H9 (cell line): ENCODE results near the gene PLS1. TPM values are rescaled to one million over a fixed set of nuclear protein-coding genes. Genes with fewer than 3 reads are reported as not detected.

Experiments used
- DNase-seq: peaks from one replicate; pipeline ENCODE4 v3.0.0-alpha.2; 2017
- H2AFZ ChIP-seq: one replicate; pipeline ENCODE4 v1.6.1; 2013; ENCODE audit warnings: mild to moderate bottlenecking, low read length, control low read depth, moderate library complexity
- H2AK5ac ChIP-seq: 2 replicates; pipeline ENCODE4 v1.6.1; 2013; ENCODE audit warnings: low read length, control low read depth, mixed read lengths; ENCODE audit not compliant: insufficient read length
- H2BK120ac ChIP-seq: one replicate; pipeline ENCODE4 v1.6.1; 2013; ENCODE audit warnings: low read depth, mild to moderate bottlenecking, low read length, control low read depth, inconsistent platforms; ENCODE audit not compliant: poor library complexity, severe bottlenecking
- H2BK12ac ChIP-seq: 2 replicates; pipeline ENCODE4 v1.6.1; 2013; ENCODE audit warnings: low read length, control low read depth, mixed read lengths, low read depth; ENCODE audit not compliant: insufficient read length
- H2BK15ac ChIP-seq: 2 replicates; pipeline ENCODE4 v1.6.1; 2013; ENCODE audit warnings: low read depth, low read length, control low read depth
- H2BK20ac ChIP-seq: one replicate; pipeline ENCODE4 v1.6.1; 2013; ENCODE audit warnings: low read depth, mild to moderate bottlenecking, low read length, control low read depth, inconsistent platforms; ENCODE audit not compliant: poor library complexity, severe bottlenecking
- H2BK5ac ChIP-seq: 2 replicates; pipeline ENCODE4 v1.6.1; 2013; ENCODE audit warnings: low read length, control low read depth, mixed read lengths; ENCODE audit not compliant: insufficient read length
- H3K14ac ChIP-seq: 2 replicates; pipeline ENCODE4 v1.6.1; 2013; ENCODE audit warnings: low read length, control low read depth; ENCODE audit not compliant: insufficient read depth
- H3K18ac ChIP-seq: 2 replicates; pipeline ENCODE4 v1.6.1; 2013; ENCODE audit warnings: low read depth, mild to moderate bottlenecking, mixed read lengths, low read length, control low read depth; ENCODE audit not compliant: insufficient read length
- H3K23ac ChIP-seq: 2 replicates; pipeline ENCODE4 v1.6.1; 2013; ENCODE audit warnings: low read length, control low read depth, mixed read lengths, low read depth; ENCODE audit not compliant: insufficient read length
- H3K23me2 ChIP-seq: 2 replicates; pipeline ENCODE4 v1.6.1; 2013; ENCODE audit warnings: low read depth, mild to moderate bottlenecking, mixed read lengths, low read length, control low read depth; ENCODE audit not compliant: insufficient read length, poor library complexity, severe bottlenecking
- H3K27ac ChIP-seq: 2 replicates; pipeline ENCODE4 v1.5.1; 2013; ENCODE audit warnings: low read length, control low read depth, mixed read lengths, low read depth; ENCODE audit not compliant: insufficient read length
- H3K27me3 ChIP-seq: 2 replicates; pipeline ENCODE4 v1.6.1; 2013; ENCODE audit warnings: low read length, control low read depth, inconsistent platforms; ENCODE audit not compliant: insufficient read depth
- H3K4ac ChIP-seq: 2 replicates; pipeline ENCODE4 v1.6.1; 2013; ENCODE audit warnings: low read depth, mild to moderate bottlenecking, control low read depth, inconsistent platforms, low read length, moderate library complexity
- H3K4me1 ChIP-seq: 2 replicates; pipeline ENCODE4 v1.6.1; 2013; ENCODE audit warnings: low read length, control low read depth, inconsistent platforms; ENCODE audit not compliant: insufficient read depth
- H3K4me2 ChIP-seq: 2 replicates; pipeline ENCODE4 v1.6.1; 2013; ENCODE audit warnings: low read length, control low read depth, mixed read lengths; ENCODE audit not compliant: insufficient read length, insufficient read depth
- H3K56ac ChIP-seq: 2 replicates; pipeline ENCODE4 v1.6.1; 2013; ENCODE audit warnings: low read depth, mild to moderate bottlenecking, mixed read lengths, low read length, control low read depth; ENCODE audit not compliant: insufficient read length
- H3K79me1 ChIP-seq: 2 replicates; pipeline ENCODE4 v1.6.1; 2013; ENCODE audit warnings: low read depth, mild to moderate bottlenecking, moderate library complexity, low read length, control low read depth, inconsistent platforms; ENCODE audit not compliant: insufficient read depth, poor library complexity, severe bottlenecking
- H3K79me2 ChIP-seq: 2 replicates; pipeline ENCODE4 v1.6.1; 2013; ENCODE audit warnings: low read length, control low read depth, inconsistent platforms; ENCODE audit not compliant: insufficient read depth
- H3K9ac ChIP-seq: 2 replicates; pipeline ENCODE4 v1.6.1; 2013; ENCODE audit warnings: low read length, control low read depth, mixed read lengths; ENCODE audit not compliant: insufficient read length; ENCODE audit errors: extremely low read depth
- H3K9me3 ChIP-seq: one replicate; pipeline ENCODE4 v1.6.1; 2013; ENCODE audit warnings: low read depth, low read length, inconsistent platforms; ENCODE audit not compliant: control insufficient read depth
- H3T11ph ChIP-seq: one replicate; pipeline ENCODE4 v1.6.1; 2013; ENCODE audit warnings: mild to moderate bottlenecking, low read length, control low read depth, inconsistent platforms
- H4K20me1 ChIP-seq: one replicate; pipeline ENCODE4 v1.6.1; 2013; ENCODE audit not compliant: control insufficient read depth, insufficient read length, insufficient read depth
- H4K5ac ChIP-seq: 2 replicates; pipeline ENCODE4 v1.6.1; 2013; ENCODE audit warnings: low read depth, mild to moderate bottlenecking, mixed read lengths, low read length, control low read depth; ENCODE audit not compliant: insufficient read length
- H4K8ac ChIP-seq: replicated peaks from 2 replicates; pipeline ENCODE4 v1.6.1; 2013; ENCODE audit warnings: low read length, control low read depth, mixed read lengths, low read depth; ENCODE audit not compliant: insufficient read length
- H4K91ac ChIP-seq: 2 replicates; pipeline ENCODE4 v1.6.1; 2013; ENCODE audit warnings: low read depth, mild to moderate bottlenecking, moderate library complexity, mixed read lengths, low read length, control low read depth; ENCODE audit not compliant: insufficient read length
- H3K27ac Mint-ChIP-seq, 3 experiments: 2 replicates in 2 of 3; 3 replicates in 1 of 3; pipeline ENCODE4 v1.8.0; 2020 to 2021; ENCODE audit warnings: mixed read lengths in 3 of 3, mild to moderate bottlenecking in 1 of 3, moderate library complexity in 1 of 3
- H3K27me3 Mint-ChIP-seq: 2 replicates; pipeline ENCODE4 v1.8.0; 2021; ENCODE audit warnings: low read depth, mild to moderate bottlenecking, moderate library complexity, mixed read lengths
- H3K36me3 Mint-ChIP-seq, 3 experiments: 2 replicates in 2 of 3; 3 replicates in 1 of 3; pipeline ENCODE4 v1.8.0; 2020 to 2021; ENCODE audit warnings: low read depth in 3 of 3, mixed read lengths in 3 of 3; ENCODE audit not compliant: insufficient read depth in 1 of 3
- H3K4me1 Mint-ChIP-seq, 2 experiments: 2 replicates each; pipeline ENCODE4 v1.8.0; 2020; ENCODE audit warnings: mixed read lengths in 2 of 2
- H3K4me3 Mint-ChIP-seq, 2 experiments: 2 replicates in 1 of 2; 3 replicates in 1 of 2; pipeline ENCODE4 v1.8.0; 2020 to 2021; ENCODE audit warnings: mild to moderate bottlenecking in 2 of 2, mixed read lengths in 2 of 2, moderate library complexity in 1 of 2
- H3K9me3 Mint-ChIP-seq, 2 experiments: 2 replicates in 1 of 2; 3 replicates in 1 of 2; pipeline ENCODE4 v1.8.0; 2020; ENCODE audit warnings: mild to moderate bottlenecking in 2 of 2, mixed read lengths in 2 of 2, moderate library complexity in 1 of 2
- WGBS: extraction: QIAGEN DNeasy Blood & Tissue Kit; methylation state at CpG from one replicate; pipeline ENCODE4 v1.1.7; 2013; ENCODE audit warnings: missing lambda C conversion rate, low lambda C conversion rate, mixed read lengths; ENCODE audit not compliant: insufficient read length; ENCODE audit errors: extremely low coverage; 5-methylcytosine and 5-hydroxymethylcytosine counted together
- total RNA-seq: library from RNA; stranded (reverse); gene quantifications from 2 replicates; pipeline ENCODE4 v1.2.1, GENCODE V29; 2021
- TF ChIP-seq, protein P1 (sequence below): fragments of 200-600 bp; sonication (generic); conservative IDR thresholded peaks from 3 replicates; pipeline ENCODE4 v1.8.0; 2021; ENCODE audit warnings: antibody characterized with exemption, mild to moderate bottlenecking

The PLS1 gene
- total RNA-seq, 1 experiment from 2014 or later: 20.4 TPM

DNA sequence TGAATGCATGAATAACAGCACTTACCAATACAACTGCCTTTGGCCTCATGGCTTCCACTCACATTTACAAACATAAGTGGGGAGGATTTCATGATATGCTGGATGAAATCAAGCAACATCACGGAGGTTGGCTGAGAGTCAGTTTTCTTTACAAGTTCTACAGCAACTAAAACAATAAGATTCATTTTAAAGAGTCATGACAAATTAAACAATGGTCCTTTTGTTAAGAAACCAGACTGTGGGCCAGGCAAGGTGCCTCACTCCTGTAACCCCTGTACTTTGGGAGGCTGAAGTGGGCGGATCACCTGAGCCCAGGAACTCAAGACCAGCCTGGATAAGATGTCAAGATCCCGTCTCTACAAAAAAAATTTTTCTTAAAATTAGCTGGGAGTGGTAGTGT is 30.1 kb upstream of the PLS1 start:
- no peak for DNase-seq
- Histone ChIP-seq H3K23ac (no peak overlapping the region), H3K79me2 (no peaks in the 10 kb centered on the region), H2BK15ac (no peak overlapping the region), H2BK20ac (no peak overlapping the region), H3K18ac (no peak overlapping the region), H3K4me1 (no peaks in the 10 kb centered on the region; the same call in 1 of the 2 replicates), H4K5ac (no peak overlapping the region), H3K79me1 (no peaks in the 10 kb centered on the region), H3T11ph (no peak overlapping the region), H2AFZ (no peak overlapping the region), H3K56ac (no peak overlapping the region), H3K14ac (no peak overlapping the region), H3K9ac (no peak overlapping the region), H4K20me1 (no peaks in the 10 kb centered on the region), H2BK12ac (no peak overlapping the region), H4K91ac (no peak overlapping the region), H3K4me2 (no peak overlapping the region), H2BK120ac (no peak overlapping the region), H4K8ac (no peak overlapping the region), H3K23me2 (no peaks in the 10 kb centered on the region), H2AK5ac (no peak overlapping the region), H3K9me3 (no peaks in the 10 kb centered on the region), H2BK5ac (no peak overlapping the region), H3K27ac (no peak overlapping the region), H3K4ac (no peak overlapping the region), H3K27me3 (no peaks in the 10 kb centered on the region)
- TF ChIP-seq, protein P1, sequence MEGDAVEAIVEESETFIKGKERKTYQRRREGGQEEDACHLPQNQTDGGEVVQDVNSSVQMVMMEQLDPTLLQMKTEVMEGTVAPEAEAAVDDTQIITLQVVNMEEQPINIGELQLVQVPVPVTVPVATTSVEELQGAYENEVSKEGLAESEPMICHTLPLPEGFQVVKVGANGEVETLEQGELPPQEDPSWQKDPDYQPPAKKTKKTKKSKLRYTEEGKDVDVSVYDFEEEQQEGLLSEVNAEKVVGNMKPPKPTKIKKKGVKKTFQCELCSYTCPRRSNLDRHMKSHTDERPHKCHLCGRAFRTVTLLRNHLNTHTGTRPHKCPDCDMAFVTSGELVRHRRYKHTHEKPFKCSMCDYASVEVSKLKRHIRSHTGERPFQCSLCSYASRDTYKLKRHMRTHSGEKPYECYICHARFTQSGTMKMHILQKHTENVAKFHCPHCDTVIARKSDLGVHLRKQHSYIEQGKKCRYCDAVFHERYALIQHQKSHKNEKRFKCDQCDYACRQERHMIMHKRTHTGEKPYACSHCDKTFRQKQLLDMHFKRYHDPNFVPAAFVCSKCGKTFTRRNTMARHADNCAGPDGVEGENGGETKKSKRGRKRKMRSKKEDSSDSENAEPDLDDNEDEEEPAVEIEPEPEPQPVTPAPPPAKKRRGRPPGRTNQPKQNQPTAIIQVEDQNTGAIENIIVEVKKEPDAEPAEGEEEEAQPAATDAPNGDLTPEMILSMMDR: no peak
- H3K9me3 Mint-ChIP-seq: no peaks in the 10 kb centered on the region
- peaks cover 1 to 22% (median 16%) of the 10 kb centered on the region in 3 experiments; a peak in 5 of 7 replicates for H3K36me3 Mint-ChIP-seq
- no peak overlapping the region for H3K4me3 Mint-ChIP-seq
- H3K4me1 Mint-ChIP-seq: peaks cover 0 to 3% of the 10 kb centered on the region in 2 experiments; a peak in 1 of 4 replicates
- no peak overlapping the region for H3K27ac Mint-ChIP-seq
- WGBS: no CpG with 5 or more reads among the region's 3 CpGs
- no peaks in the 10 kb centered on the region for H3K27me3 Mint-ChIP-seq
